Esophagus (tissue), 2 donors: Measurements from ENCODE around the gene GATM. TPM values are rescaled to one million over a fixed set of nuclear protein-coding genes. Genes with fewer than 3 reads are reported as not detected.

Experiments
- H3K27ac ChIP-seq, 2 donors: one replicate each; pipeline ENCODE4 v1.5.1; 2013; ENCODE audit warnings: low read depth in 2 of 2, mild to moderate bottlenecking in 2 of 2, inconsistent platforms in 1 of 2, low read length in 1 of 2, moderate library complexity in 1 of 2
- H3K27me3 ChIP-seq, 2 donors: one replicate each; pipeline ENCODE4 v1.6.1; 2013; ENCODE audit warnings: low read length in 2 of 2, control low read depth in 1 of 2, mild to moderate bottlenecking in 1 of 2; ENCODE audit not compliant: insufficient read depth in 2 of 2, control insufficient read depth in 1 of 2
- H3K36me3 ChIP-seq, 2 donors: one replicate each; pipeline ENCODE4 v1.6.1; 2013; ENCODE audit warnings: low read length in 1 of 2; ENCODE audit not compliant: control insufficient read depth in 2 of 2, insufficient read depth in 2 of 2
- H3K4me1 ChIP-seq, 2 donors: one replicate each; pipeline ENCODE4 v1.6.1; 2013; ENCODE audit warnings: low read length in 1 of 2; ENCODE audit not compliant: control insufficient read depth in 2 of 2, insufficient read depth in 2 of 2
- H3K4me3 ChIP-seq, 2 donors: one replicate each; pipeline ENCODE4 v1.5.1; 2013; ENCODE audit warnings: low read length in 2 of 2, mild to moderate bottlenecking in 2 of 2, low read depth in 1 of 2, moderate library complexity in 1 of 2
- H3K9me3 ChIP-seq, 2 donors: one replicate each; pipeline ENCODE4 v1.6.1; 2013; ENCODE audit warnings: mild to moderate bottlenecking in 2 of 2, low read depth in 1 of 2, low read length in 1 of 2, moderate library complexity in 1 of 2; ENCODE audit not compliant: control insufficient read depth in 2 of 2, insufficient read depth in 1 of 2
- WGBS, 2 donors: extraction: QIAGEN DNeasy Blood & Tissue Kit; methylation state at CpG; one replicate each; pipeline ENCODE4 v1.1.7; 2013; 5-methylcytosine and 5-hydroxymethylcytosine counted together
- polyA plus RNA-seq, 2 donors: library from polyadenylated mRNA; stranded (reverse); fragments of 200-250 nt; gene quantifications; one replicate each; pipeline ENCODE4 v1.2.3, GENCODE V29; 2013
- donor health status: healthy with polysubstance abuse.
- donor health status: Bipolar disorder and iron deficiency.

GATM gene, protein sequence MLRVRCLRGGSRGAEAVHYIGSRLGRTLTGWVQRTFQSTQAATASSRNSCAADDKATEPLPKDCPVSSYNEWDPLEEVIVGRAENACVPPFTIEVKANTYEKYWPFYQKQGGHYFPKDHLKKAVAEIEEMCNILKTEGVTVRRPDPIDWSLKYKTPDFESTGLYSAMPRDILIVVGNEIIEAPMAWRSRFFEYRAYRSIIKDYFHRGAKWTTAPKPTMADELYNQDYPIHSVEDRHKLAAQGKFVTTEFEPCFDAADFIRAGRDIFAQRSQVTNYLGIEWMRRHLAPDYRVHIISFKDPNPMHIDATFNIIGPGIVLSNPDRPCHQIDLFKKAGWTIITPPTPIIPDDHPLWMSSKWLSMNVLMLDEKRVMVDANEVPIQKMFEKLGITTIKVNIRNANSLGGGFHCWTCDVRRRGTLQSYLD
- polyA plus RNA-seq: 10 to 100 TPM; 12.5 to 15.7 TPM

GRCh38 chr15:45378149-45378912 lies at the start of gene GATM:
Gene GATM, minus strand, starts transcription at chr15:45378544. Its CDS starts 91 bp downstream, at chr15:45378453.
- H3K27ac ChIP-seq: peak within 1 kb of the TSS; percentile 50 to 74
- peak within 1 kb of the TSS; percentile 66 to 70 for H3K4me3 ChIP-seq
- H3K4me1 ChIP-seq: peaks cover 0 to 3% of the 10 kb centered on the region in 2 donors
- no peaks in the 10 kb centered on the region for H3K27me3 ChIP-seq
- H3K36me3 ChIP-seq: no peaks in the 10 kb centered on the region
- no peaks in the 10 kb centered on the region for H3K9me3 ChIP-seq
- WGBS, 2 donors: 1 to 6% methylated on average over 72 to 87 of the region's 87 CpGs

DNA sequence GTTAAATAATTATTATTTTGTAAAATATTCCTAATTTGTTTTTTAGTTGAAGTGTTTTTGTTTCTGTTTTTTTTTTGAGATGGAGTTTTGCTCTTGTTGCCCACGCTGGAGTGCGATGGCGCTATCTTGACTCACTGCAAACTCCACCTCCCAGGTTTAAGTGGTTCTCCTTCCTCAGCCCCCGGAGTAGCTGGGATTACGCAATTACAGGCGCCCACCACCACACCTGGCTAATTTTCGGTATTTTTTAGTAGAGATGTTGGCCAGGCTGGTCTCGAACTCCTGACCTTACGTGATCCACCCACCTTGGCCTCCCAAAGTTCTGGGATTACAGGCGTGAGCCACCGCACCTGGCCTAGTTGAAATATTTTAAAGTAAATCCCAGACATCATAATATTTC lies 48.7 kb upstream of the GATM start:
- Histone ChIP-seq H3K9me3 (no peaks in the 10 kb centered on the region), H3K27ac (no peak overlapping the region), H3K27me3 (no peaks in the 10 kb centered on the region), H3K4me1 (peaks cover 3 to 7% of the 10 kb centered on the region in 2 donors), H3K36me3 (peaks cover 0 to 2% of the 10 kb centered on the region in 2 donors), H3K4me3 (no peak overlapping the region)
- WGBS, 2 donors: 93 to 95% methylated on average over 11 of the region's 11 CpGs

- H3K27ac ChIP-seq: no peak overlapping the region
- no peaks in the 10 kb centered on the region for H3K9me3 ChIP-seq
- H3K27me3 ChIP-seq: no peaks in the 10 kb centered on the region
- peaks cover 0 to 2% of the 10 kb centered on the region in 2 donors for H3K36me3 ChIP-seq
- no peak overlapping the region for H3K4me3 ChIP-seq
- H3K4me1 ChIP-seq: peaks cover 2% of the 10 kb centered on the region in 2 donors
- 81 to 86% methylated on average over 7 of the region's 7 CpGs for WGBS, 2 donors
Measured at GRCh38 chr15:45425135-45425534, 46.8 kb upstream of the GATM start.

- H3K27ac ChIP-seq: no peak overlapping the region
- no peak overlapping the region for H3K4me3 ChIP-seq
- no peaks in the 10 kb centered on the region for H3K4me1 ChIP-seq
- H3K9me3 ChIP-seq: no peaks in the 10 kb centered on the region
- 94% methylated on average over 2 of the region's 2 CpGs for WGBS, 2 donors
- no peaks in the 10 kb centered on the region for H3K27me3 ChIP-seq
- H3K36me3 ChIP-seq: peaks cover 2 to 3% of the 10 kb centered on the region in 2 donors
Measured at GRCh38 chr15:45424429-45424828, 46.1 kb upstream of the GATM start.

DNA sequence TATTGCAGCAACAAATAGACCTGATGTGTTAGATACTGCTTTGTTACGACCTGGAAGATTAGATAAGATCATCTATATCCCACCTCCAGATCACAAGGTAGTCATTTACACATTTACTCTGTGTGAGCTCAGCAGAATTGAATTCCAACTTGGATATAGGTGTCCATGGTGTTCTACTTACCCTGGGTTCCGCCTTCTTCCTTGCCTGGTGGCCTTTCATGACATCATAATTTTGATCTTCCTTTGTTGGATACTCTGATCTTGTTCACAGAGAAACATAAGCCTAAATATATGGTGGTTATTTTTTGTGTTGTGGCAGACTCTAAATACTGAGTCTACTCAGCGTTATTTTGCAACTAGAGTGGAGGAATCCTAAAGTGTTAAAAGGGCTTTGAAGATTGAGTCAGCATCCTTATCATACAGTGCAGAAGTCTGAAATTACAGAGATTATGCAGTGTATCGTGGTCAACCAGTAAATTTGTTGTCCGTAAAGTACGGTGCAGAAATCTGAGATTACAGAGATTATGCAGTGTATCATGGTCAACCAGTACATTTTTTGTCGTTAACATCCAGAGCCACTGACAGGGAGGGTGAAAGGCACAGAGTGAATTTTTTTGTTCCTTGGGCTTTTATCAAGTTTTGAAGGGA lies 39.1 kb upstream of the GATM start:
- Histone ChIP-seq H3K4me3 (no peak overlapping the region), H3K4me1 (no peaks in the 10 kb centered on the region), H3K27ac (no peak overlapping the region), H3K9me3 (no peaks in the 10 kb centered on the region), H3K27me3 (no peaks in the 10 kb centered on the region), H3K36me3 (peaks cover 21 to 23% of the 10 kb centered on the region in 2 donors)
- WGBS, 2 donors: 92 to 96% methylated on average over 7 of the region's 7 CpGs

- peaks cover 25 to 30% of the 10 kb centered on the region in 2 donors for H3K36me3 ChIP-seq
- WGBS, 2 donors: 71 to 73% methylated on average over 5 of the region's 5 CpGs
Measured at GRCh38 chr15:45414215-45414885, 36.0 kb upstream of the GATM start.

GRCh38 chr15:45409596-45409995 lies 31.3 kb upstream of the GATM start:
- Histone ChIP-seq H3K4me3 (no peak overlapping the region), H3K9me3 (no peaks in the 10 kb centered on the region), H3K4me1 (no peaks in the 10 kb centered on the region), H3K27me3 (no peaks in the 10 kb centered on the region), H3K36me3 (peaks cover 22 to 26% of the 10 kb centered on the region in 2 donors), H3K27ac (peak overlapping the region in 1 of 2 donors; percentile 35)
- 92 to 95% methylated on average over 5 of the region's 5 CpGs for WGBS, 2 donors

More at GRCh38 chr15:45414215-45414885, 36.0 kb upstream of the GATM start:
- Histone ChIP-seq H3K4me3 (no peak overlapping the region), H3K27me3 (no peaks in the 10 kb centered on the region), H3K9me3 (no peaks in the 10 kb centered on the region), H3K27ac (no peak overlapping the region), H3K4me1 (no peaks in the 10 kb centered on the region)

GRCh38 chr15:45407786-45408185 lies 29.4 kb upstream of the GATM start:
- H3K36me3 ChIP-seq: peaks cover 10 to 20% of the 10 kb centered on the region in 2 donors
- H3K4me1 ChIP-seq: peaks cover 0 to 3% of the 10 kb centered on the region in 2 donors
- no peaks in the 10 kb centered on the region for H3K9me3 ChIP-seq
- H3K4me3 ChIP-seq: no peak overlapping the region
- no peak overlapping the region for H3K27ac ChIP-seq
- no peaks in the 10 kb centered on the region for H3K27me3 ChIP-seq
- WGBS, 2 donors: 88 to 89% methylated on average over 1 of the region's 1 CpG
